ENCODE measurements around the gene ROBO1.
A peak's percentile ranks its signal among the peaks of the same experiment; 100 is the strongest.

ROBO1 gene

GRCh38 chr3:79040091-79040490, 727.7 kb downstream of the ROBO1 start:
- TF ChIP-seq CTCF (conservative IDR thresholded peaks at IDR 0.05) (no peak), ZFX (IDR thresholded peaks at IDR 0.05) (no peak)
- H3K27ac ChIP-seq = no peak overlapping the region

- no peak overlapping the region for H3K27ac ChIP-seq
- no peak for TF ChIP-seq ZFX (IDR thresholded peaks at IDR 0.05)
- TF ChIP-seq CTCF (conservative IDR thresholded peaks at IDR 0.05) = no peak
Measured at GRCh38 chr3:79039192-79039591, 728.6 kb downstream of the ROBO1 start.

- TF ChIP-seq CTCF (conservative IDR thresholded peaks at IDR 0.05) (no peak), ZFX (IDR thresholded peaks at IDR 0.05) (no peak)
Measured at GRCh38 chr3:79038636-79039035, 729.2 kb downstream of the ROBO1 start.

DNA sequence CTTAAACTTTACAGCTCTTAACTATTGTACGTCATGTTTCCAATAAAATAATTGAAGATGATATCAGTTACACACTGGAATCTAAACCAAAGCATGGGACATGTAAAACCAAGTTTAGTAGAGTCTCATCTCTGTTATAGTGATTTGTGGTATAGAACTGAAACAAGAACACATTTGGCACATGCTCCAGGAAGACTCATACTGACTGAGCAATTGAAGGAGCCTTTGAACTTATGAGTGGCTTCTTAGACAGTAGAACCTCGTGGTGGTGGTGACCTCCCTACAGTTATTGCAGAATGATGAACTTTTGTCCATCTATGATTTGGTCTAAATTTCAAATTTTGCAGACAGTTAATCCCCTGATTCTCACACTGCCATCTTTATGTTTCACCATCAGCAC, 729.7 kb downstream of the ROBO1 start:
- H3K27ac ChIP-seq = no peak overlapping the region
- TF ChIP-seq ZFX (IDR thresholded peaks at IDR 0.05) (no peak), CTCF (conservative IDR thresholded peaks at IDR 0.05) (no peak)

More at GRCh38 chr3:79038636-79039035, 729.2 kb downstream of the ROBO1 start:
- no peak overlapping the region for H3K27ac ChIP-seq

DNA sequence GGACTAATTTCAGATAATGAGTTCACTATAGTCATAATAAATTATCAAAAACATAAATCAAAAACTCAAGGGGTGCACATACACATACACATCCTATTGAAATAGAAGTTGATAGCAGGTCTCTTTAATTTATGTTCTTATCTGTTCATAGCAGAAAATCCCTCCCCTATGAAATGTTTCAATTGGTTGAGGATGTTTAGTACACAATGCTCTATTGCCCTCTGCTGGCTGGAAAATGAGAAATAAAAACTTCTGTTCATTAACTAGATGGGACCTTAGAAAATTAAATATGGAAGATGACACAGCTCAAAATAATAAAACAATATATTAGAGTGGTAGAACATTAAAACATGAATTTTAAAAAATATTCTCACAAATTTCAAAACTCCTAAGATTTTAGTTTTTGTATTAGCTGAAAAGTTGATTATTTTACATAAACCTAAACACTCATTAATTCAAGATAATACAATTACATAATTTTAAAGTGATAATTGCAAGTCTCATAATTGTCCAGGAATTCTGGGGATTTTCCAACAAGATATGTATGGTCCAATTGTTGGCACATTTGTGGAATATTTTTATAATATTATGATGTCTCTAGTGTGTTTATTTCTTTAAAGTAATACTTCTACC, 735.0 kb downstream of the ROBO1 start:
- no peak overlapping the region for H3K27ac ChIP-seq
- TF ChIP-seq CTCF (conservative IDR thresholded peaks at IDR 0.05) (peak; percentile 74), ZFX (IDR thresholded peaks at IDR 0.05) (no peak)

GRCh38 chr3:79030157-79030556, 737.6 kb downstream of the ROBO1 start:
- TF ChIP-seq CTCF (conservative IDR thresholded peaks at IDR 0.05) = no peak
- no peak for TF ChIP-seq ZFX (IDR thresholded peaks at IDR 0.05)
- no peak overlapping the region for H3K27ac ChIP-seq

- no peak for TF ChIP-seq ZFX (IDR thresholded peaks at IDR 0.05)
- TF ChIP-seq CTCF (conservative IDR thresholded peaks at IDR 0.05) = no peak
- H3K27ac ChIP-seq = no peak overlapping the region
Measured at GRCh38 chr3:79028916-79029315, 738.9 kb downstream of the ROBO1 start.
